Activated CD4-positive, alpha-beta memory T cell treated with anti-CD3 and anti-CD28 coated beads, Interleukin-2, amount 10 ng/mL, durations not matched to agents 7 days and 5 days (primary cell): ENCODE results near the gene EIF4G3. TPM values are rescaled to one million over a fixed set of nuclear protein-coding genes. Genes with fewer than 3 reads are reported as not detected.
"Not testable (repeated sequence)": the region's sequence is repeated elsewhere in the genome, so short reads cannot be mapped to it uniquely, and the experiment has no call there.

Experiments
- CTCF ChIA-PET: fragments of 350-600 bp; sonication (Branson Sonifier 250); formaldehyde crosslinking; loops from one replicate; lab custom pipeline; 2021; ENCODE audit warnings: antibody characterized with exemption, inconsistent platforms; lab: Charles Lee
- POLR2A ChIA-PET: fragments of 350-600 bp; sonication (Branson Sonifier 250); formaldehyde crosslinking; loops from one replicate; lab custom pipeline; 2021; ENCODE audit warnings: antibody characterized with exemption; lab: Charles Lee
- DNase-seq: peaks from one replicate; pipeline ENCODE4 v3.0.0-alpha.2; 2020
- H3K27ac Mint-ChIP-seq: one replicate; pipeline ENCODE4 v1.8.0; 2021; ENCODE audit warnings: mild to moderate bottlenecking, mixed read lengths
- H3K27me3 Mint-ChIP-seq: one replicate; pipeline ENCODE4 v1.8.0; 2021; ENCODE audit warnings: mixed read lengths
- H3K36me3 Mint-ChIP-seq: one replicate; pipeline ENCODE4 v1.8.0; 2021; ENCODE audit warnings: low read depth, mixed read lengths
- H3K4me1 Mint-ChIP-seq: one replicate; pipeline ENCODE4 v1.8.0; 2021; ENCODE audit warnings: mixed read lengths
- H3K4me3 Mint-ChIP-seq: one replicate; pipeline ENCODE4 v1.8.0; 2021; ENCODE audit warnings: mild to moderate bottlenecking, mixed read lengths
- H3K9me3 Mint-ChIP-seq: one replicate; pipeline ENCODE4 v1.8.0; 2021; ENCODE audit warnings: mixed read lengths
- total RNA-seq, 2 experiments: library from RNA; stranded (reverse); gene quantifications; one replicate each; pipeline ENCODE4 v1.2.3, GENCODE V29; 2021

Gene EIF4G3
- total RNA-seq, 2 experiments from 2014 or later = 48.1 to 49.2 TPM

DNA sequence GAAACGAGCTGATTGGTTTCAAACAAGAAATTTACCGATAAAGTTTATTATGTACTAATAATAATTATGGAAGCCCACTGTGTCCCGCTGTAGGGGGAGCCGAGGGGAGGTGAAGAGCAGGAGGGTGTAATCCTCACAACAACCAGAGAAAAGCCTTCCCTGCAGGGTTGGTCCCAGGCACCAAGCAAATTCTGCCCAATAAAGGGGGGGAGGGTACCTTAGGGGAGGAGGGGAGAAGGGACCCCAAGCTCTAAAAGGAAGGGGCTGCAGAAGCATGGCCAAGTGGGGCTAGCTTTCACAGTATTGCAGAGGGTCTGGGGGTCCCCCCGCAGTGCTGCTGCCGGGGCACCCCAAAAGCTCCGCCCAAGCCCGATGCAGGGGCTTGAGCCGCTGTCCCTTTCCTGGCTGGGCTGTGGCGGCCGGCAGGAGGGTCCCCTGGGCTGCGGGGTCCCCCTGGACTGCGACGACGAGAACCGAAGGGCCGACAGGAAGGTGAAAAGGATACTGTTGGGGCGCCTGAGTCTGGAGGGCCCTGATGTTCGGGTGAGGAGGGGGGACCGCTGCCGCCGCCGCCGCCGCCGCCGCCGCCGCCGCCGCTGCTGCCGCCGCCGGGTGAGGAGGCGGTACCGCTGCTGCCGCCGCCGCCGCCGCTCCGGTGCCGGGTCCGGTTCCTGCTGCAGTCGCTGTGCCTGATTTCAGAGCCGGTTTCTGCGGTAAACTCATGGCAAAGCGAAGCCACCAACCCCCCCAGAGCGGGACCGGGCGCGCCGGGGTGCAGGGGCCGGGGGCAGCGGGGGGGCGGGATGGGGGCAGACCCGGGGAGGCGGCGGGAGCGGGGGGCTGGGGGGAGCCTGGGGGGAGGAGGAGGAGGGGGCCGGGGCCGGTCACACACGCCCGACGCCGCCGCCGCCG, 771 bp downstream of the EIF4G3 start:
- Mint-ChIP-seq H3K4me3 (peak overlapping the region; percentile 87), H3K27me3 (peaks cover 5% of the 10 kb centered on the region), H3K9me3 (no peaks in the 10 kb centered on the region), H3K36me3 (peaks cover 31% of the 10 kb centered on the region), H3K27ac (peak overlapping the region; percentile 82), H3K4me1 (peaks cover 38% of the 10 kb centered on the region)
- DNase-seq = peak; percentile 42
- ChIA-PET POLR2A (interaction anchor here (1.0 to 2.2 kb wide), 4 partner anchors 17 to 390 kb away, joined by 3 to 8 read pairs (median 4); no protein-coding TSS in a partner anchor), CTCF (interaction anchor here (1.0 to 1.7 kb wide), 2 partner anchors 19 to 479 kb away, joined by 5 to 6 read pairs; no protein-coding TSS in a partner anchor)

DNA sequence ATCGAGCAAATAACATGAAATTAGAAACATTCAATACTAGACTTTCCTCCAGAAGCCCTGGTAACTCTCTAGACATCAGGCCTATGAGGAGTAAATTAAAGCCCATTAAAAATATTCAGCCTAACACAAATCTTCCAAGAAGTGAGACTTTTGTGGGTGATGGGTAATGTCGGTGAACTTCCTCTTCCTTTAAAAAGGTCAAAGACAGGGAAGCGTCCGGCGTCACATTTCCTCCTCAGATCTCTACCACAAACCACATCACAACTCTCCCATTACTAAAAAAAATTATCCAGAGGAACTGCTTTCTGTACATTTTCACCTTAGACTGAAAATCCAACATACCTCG, 1.4 kb downstream of the EIF4G3 start:
- DNase-seq = peak; percentile 41
- ChIA-PET CTCF (interaction anchor here (1.0 to 1.7 kb wide), 2 partner anchors 20 to 479 kb away, joined by 5 to 6 read pairs; no protein-coding TSS in a partner anchor), POLR2A (interaction anchor here (1.0 to 2.2 kb wide), 4 partner anchors 17 to 389 kb away, joined by 3 to 8 read pairs (median 4); no protein-coding TSS in a partner anchor)
- Mint-ChIP-seq H3K36me3 (peaks cover 34% of the 10 kb centered on the region), H3K27me3 (peaks cover 4% of the 10 kb centered on the region), H3K9me3 (no peaks in the 10 kb centered on the region), H3K4me3 (peak overlapping the region; percentile 87), H3K4me1 (peaks cover 38% of the 10 kb centered on the region), H3K27ac (peak overlapping the region; percentile 82)

DNA sequence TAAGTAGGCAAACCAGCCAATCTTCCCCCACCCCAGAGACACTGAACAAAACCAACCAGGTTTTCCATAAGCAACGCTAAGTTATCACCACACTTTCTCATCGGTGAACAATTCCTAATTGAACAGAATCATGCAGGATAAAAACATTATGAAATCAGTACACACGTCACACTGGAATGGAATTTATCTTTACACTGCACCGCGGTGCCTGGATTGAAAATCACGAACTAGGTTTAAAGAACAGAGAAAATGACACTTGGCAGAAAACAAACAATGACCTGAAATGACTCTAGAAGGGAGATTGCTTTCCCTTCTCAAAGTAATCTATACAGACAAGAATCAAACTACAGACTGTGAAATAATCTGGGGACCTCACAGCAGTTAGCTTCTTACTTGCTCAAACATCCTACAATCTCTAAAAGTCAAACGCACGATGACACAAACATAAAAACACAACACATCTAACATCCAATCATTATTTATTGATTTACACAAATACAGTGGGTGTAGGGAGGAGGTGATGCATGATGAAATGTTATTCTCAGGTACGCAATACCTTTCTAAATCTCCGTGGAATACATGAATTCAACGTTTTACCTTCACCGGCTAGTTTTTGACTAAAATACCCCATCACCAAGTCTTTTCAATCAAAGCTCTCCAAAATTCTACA, 1.9 kb downstream of the EIF4G3 start:
- Mint-ChIP-seq H3K27me3 (peaks cover 4% of the 10 kb centered on the region), H3K4me1 (peaks cover 38% of the 10 kb centered on the region), H3K36me3 (peaks cover 36% of the 10 kb centered on the region), H3K4me3 (peak overlapping the region; percentile 87), H3K27ac (peak overlapping the region; percentile 82), H3K9me3 (no peaks in the 10 kb centered on the region)
- no peak for DNase-seq
- POLR2A ChIA-PET = interaction anchor here (1.0 to 2.2 kb wide), 5 partner anchors 16 to 389 kb away, joined by 3 to 8 read pairs (median 3); no protein-coding TSS in a partner anchor
- CTCF ChIA-PET = interaction anchor here (1.0 to 1.7 kb wide), 2 partner anchors 20 to 478 kb away, joined by 5 to 6 read pairs; no protein-coding TSS in a partner anchor

DNA sequence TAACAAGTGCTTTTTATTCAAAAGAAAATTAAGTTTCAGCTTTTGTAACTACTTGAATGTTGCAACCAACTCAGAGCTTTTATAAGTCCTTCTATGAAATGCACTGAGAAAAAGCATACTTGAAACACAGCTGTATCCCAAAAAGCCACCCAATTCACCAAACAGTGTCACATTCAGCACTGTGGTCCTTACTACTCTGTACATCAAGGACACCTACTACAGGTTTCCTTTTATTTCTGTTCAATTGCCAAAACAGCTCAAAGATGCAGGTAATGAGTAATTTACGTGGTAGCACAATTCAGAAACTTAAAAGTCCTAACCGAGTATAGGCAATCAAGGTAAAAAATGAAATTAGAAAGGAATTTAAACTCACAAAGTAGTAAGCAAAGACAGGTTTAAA, 2.5 kb downstream of the EIF4G3 start:
- ChIA-PET POLR2A (interaction anchor here (1.1 to 2.2 kb wide), 2 partner anchors 15 to 152 kb away, joined by 3 to 8 read pairs; no protein-coding TSS in a partner anchor), CTCF (interaction anchor here (1.0 to 1.7 kb wide), 2 partner anchors 477 to 496 kb away, joined by 3 to 6 read pairs; no protein-coding TSS in a partner anchor)
- Mint-ChIP-seq H3K4me3 (peak overlapping the region; percentile 87), H3K27me3 (peaks cover 4% of the 10 kb centered on the region), H3K36me3 (peaks cover 39% of the 10 kb centered on the region), H3K9me3 (no peaks in the 10 kb centered on the region), H3K27ac (no peak overlapping the region), H3K4me1 (peaks cover 38% of the 10 kb centered on the region)
- no peak for DNase-seq

DNA sequence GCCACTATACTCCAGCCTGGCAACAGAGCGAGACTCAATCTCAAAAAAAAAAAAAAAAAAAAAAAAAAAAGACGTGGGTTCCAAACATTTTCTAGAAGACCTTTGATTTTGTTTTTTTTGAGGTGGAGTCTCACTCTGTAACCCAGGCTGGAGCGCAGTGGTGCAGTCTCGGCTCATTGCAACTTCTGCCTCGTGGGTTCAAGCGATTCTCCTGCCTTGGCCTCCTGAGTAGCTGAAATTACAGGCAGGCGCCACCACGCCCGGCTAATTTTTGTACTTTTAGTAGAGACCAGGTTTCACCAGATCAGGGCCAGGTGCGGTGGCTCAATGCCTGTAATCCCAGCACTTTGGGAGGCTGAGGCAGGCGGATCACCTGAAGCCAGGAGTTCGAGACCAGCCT, 3.6 kb downstream of the EIF4G3 start:
- Mint-ChIP-seq H3K4me1 (peaks cover 37% of the 10 kb centered on the region), H3K36me3 (peaks cover 45% of the 10 kb centered on the region)
- H3K9me3 Mint-ChIP-seq, H3K4me3 Mint-ChIP-seq, H3K27me3 Mint-ChIP-seq, POLR2A ChIA-PET, DNase-seq, H3K27ac Mint-ChIP-seq: not testable (repeated sequence)
- CTCF ChIA-PET = interaction anchor here (2.4 kb wide), 1 partner anchor 22 kb away, joined by 8 read pairs; no protein-coding TSS in a partner anchor

DNA sequence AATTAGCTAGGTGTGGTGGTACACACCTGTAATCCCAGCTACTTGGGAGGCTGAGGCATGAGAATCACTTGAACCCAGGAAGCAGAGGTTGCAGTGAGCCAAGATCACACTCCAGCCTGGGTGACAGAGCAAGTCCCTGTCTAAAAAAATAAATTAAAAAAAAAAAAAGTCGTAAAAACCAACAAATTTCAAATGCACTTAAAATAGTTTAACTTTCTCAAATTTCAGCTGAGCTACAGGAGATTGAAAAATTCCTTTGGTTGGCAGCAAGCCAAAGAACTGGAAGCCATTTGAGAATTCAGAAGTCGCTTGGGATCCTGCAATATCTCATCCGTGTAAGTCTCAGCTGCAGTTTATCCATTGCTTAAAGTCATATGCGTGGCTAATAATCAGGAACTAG, 5.9 kb downstream of the EIF4G3 start:
- H3K27ac Mint-ChIP-seq, H3K4me3 Mint-ChIP-seq, H3K27me3 Mint-ChIP-seq, POLR2A ChIA-PET, H3K9me3 Mint-ChIP-seq, DNase-seq: not testable (repeated sequence)
- Mint-ChIP-seq H3K4me1 (peaks cover 32% of the 10 kb centered on the region), H3K36me3 (peaks cover 57% of the 10 kb centered on the region)
- CTCF ChIA-PET = interaction anchor here (2.4 kb wide), 1 partner anchor 24 kb away, joined by 8 read pairs; no protein-coding TSS in a partner anchor

DNA sequence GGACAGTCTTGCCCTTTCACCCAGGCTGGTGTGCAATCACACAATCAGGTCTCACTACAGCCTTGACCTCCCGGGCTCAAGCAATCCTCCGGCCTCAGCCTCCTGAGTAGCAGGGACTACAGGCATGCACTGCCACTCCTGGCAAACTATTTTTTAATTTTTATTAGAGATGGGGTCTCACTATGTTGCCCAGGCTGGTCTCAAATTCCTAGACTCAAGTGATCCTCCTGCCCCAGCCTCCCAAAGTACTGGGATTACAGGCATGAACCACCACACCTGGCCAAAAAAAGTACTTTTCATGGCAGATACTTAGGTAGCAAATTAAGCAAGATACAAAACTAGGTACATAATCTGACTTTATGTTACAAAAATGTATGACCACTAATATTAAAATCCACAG, 8.3 kb downstream of the EIF4G3 start:
- no peak overlapping the region for H3K27ac Mint-ChIP-seq
- H3K4me3 Mint-ChIP-seq = no peak overlapping the region
- ChIA-PET POLR2A (no interaction called here), CTCF (no interaction called here)
- H3K9me3 Mint-ChIP-seq = no peaks in the 10 kb centered on the region
- peaks cover 24% of the 10 kb centered on the region for H3K4me1 Mint-ChIP-seq
- no peak for DNase-seq
- peaks cover 59% of the 10 kb centered on the region for H3K36me3 Mint-ChIP-seq
- H3K27me3 Mint-ChIP-seq = no peaks in the 10 kb centered on the region

DNA sequence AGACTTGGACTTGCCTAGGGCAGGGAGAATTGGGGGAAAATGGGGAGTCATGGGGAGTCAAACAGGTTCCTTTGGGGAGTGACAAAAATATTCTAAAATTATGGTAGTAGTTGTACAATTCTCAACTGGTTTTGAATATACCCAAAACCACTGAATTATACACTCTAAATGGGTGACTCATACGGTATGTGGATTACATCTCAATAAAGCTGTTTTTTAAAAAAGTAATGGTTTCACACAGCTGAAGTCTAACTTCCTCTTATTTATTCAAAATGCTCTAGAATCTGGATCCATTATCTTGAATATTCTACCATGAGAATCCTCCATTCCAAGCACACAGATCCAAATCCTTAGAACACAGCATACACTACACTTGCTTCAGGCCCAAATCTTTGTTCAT, 11.1 kb downstream of the EIF4G3 start:
- H3K36me3 Mint-ChIP-seq = peaks cover 56% of the 10 kb centered on the region
- H3K4me1 Mint-ChIP-seq = peaks cover 16% of the 10 kb centered on the region
- no peaks in the 10 kb centered on the region for H3K9me3 Mint-ChIP-seq
- DNase-seq = no peak
- POLR2A ChIA-PET = no interaction called here
- H3K27me3 Mint-ChIP-seq = no peaks in the 10 kb centered on the region
- no peak overlapping the region for H3K4me3 Mint-ChIP-seq
- CTCF ChIA-PET = no interaction called here
- H3K27ac Mint-ChIP-seq = peak overlapping the region; percentile 16

DNA sequence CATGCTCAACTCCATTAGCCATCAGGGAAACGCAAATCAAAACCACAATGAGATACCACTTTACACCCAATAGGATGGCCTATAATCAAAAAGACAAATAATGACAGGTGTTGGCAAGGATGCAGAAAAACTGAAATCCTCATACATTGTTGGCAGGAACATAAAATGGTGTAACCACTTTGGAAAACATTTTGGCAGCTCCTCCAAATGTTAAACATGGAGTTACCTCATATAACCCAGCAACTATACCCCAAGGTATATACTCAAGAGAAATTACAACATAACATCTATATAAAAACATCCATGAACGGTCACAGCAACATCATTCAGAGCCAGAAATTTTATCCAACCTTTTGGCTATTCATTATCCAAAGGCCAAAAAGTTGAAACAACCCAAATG, 11.6 kb downstream of the EIF4G3 start:
- DNase-seq = no peak
- peaks cover 56% of the 10 kb centered on the region for H3K36me3 Mint-ChIP-seq
- H3K27me3 Mint-ChIP-seq = no peaks in the 10 kb centered on the region
- H3K4me3 Mint-ChIP-seq = no peak overlapping the region
- peaks cover 21% of the 10 kb centered on the region for H3K4me1 Mint-ChIP-seq
- H3K27ac Mint-ChIP-seq = no peak overlapping the region
- H3K9me3 Mint-ChIP-seq = no peaks in the 10 kb centered on the region
- CTCF ChIA-PET = no interaction called here
- POLR2A ChIA-PET = no interaction called here

DNA sequence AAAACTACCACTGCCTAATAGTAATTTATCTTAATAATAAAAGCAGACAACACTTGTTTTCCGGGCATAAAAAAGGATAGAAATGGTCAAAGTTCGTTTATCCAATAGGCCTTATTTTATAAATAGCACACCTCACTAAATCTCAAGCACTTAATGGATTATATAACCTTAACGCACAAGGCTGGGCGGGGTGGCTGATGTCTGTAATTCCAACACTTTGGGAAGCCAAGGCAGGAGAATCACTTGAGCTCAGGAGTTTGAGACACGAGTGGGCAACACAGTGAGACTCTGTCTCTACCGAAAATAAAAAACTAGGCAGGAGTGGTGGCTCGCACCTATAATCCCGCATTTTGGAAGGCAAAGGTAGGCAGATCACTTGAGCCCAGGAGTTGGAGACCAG, 12.4 kb downstream of the EIF4G3 start:
- DNase-seq = no peak
- POLR2A ChIA-PET = interaction anchor here (2.0 kb wide), 1 partner anchor 15 kb away, joined by 4 read pairs; no protein-coding TSS in a partner anchor
- Mint-ChIP-seq H3K4me1 (peaks cover 21% of the 10 kb centered on the region), H3K27ac (no peak overlapping the region), H3K4me3 (no peak overlapping the region), H3K27me3 (no peaks in the 10 kb centered on the region), H3K9me3 (no peaks in the 10 kb centered on the region), H3K36me3 (peaks cover 60% of the 10 kb centered on the region)
- CTCF ChIA-PET = no interaction called here

DNA sequence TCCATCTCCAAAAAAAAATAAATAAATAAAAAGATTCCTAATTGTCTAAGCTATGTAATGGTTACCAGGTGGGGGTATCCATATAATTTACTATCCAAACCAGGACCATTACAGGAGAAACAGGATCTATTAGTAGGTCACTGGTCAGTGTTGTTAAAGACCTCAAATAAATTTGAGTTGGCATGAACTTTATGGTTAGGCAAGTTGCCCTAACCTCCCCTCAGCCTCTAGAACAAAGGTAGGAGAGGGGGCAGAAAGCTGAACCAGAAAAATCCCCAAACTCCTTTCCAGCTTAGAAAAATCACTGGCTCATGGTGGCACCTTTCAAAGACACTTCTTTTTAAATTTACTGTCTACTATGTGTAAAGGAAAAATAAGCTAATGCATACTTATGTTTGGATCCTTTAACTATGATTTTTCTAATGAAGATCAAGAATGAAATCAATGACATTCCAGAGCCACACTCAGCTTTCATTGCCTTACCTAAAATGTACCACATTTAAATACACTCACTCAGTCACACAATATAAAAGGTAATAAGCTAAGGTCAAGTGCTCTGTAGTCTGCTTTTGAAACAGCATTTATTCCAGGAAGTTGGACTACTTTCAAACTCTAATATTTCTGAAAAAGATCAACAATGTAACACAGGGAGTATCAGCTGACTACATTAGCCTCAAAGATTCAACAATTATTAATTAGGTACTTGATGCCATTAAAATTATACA, 13.8 kb downstream of the EIF4G3 start:
- H3K4me1 Mint-ChIP-seq = peaks cover 22% of the 10 kb centered on the region
- H3K4me3 Mint-ChIP-seq = no peak overlapping the region
- H3K27ac Mint-ChIP-seq = no peak overlapping the region
- DNase-seq = no peak
- H3K27me3 Mint-ChIP-seq = no peaks in the 10 kb centered on the region
- ChIA-PET POLR2A (interaction anchor here (2.0 kb wide), 1 partner anchor 17 kb away, joined by 4 read pairs; no protein-coding TSS in a partner anchor), CTCF (interaction anchor here (0.8 kb wide), 1 partner anchor 32 kb away, joined by 4 read pairs; no protein-coding TSS in a partner anchor)
- peaks cover 59% of the 10 kb centered on the region for H3K36me3 Mint-ChIP-seq
- H3K9me3 Mint-ChIP-seq = no peaks in the 10 kb centered on the region

DNA sequence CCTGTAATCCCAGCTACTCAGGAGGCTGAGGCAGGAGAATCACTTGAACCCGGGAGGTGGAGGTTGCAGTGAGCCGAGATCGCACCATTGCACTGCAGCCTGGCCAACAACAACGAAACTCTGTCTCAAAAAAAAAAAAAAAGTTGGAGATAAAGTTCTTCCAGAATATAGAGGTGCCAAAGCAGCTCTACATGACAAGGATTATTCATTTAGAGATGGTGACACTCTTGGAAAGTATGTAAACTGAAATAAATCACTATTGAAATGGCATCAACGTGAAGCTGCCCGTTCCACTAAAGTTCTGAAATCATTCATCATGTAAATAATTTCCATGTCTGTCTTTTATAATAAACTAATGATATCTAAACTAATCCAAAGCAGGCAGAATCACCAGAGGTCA, 14.9 kb downstream of the EIF4G3 start:
- Mint-ChIP-seq H3K9me3 (no peaks in the 10 kb centered on the region), H3K36me3 (peaks cover 56% of the 10 kb centered on the region), H3K27ac (no peak overlapping the region), H3K4me3 (no peak overlapping the region), H3K27me3 (no peaks in the 10 kb centered on the region), H3K4me1 (peaks cover 27% of the 10 kb centered on the region)
- POLR2A ChIA-PET = no interaction called here
- CTCF ChIA-PET = no interaction called here
- no peak for DNase-seq
